Liver (tissue), 9 donors: ENCODE measurements around the gene NIBAN1. TPM values are rescaled to one million over a fixed set of nuclear protein-coding genes. Genes with fewer than 3 reads are reported as not detected.

Experiments
- DNase-seq: peaks from one replicate; pipeline ENCODE4 v3.0.0-alpha.2; 2017; ENCODE audit warnings: low spot score
- H3K27ac ChIP-seq, 2 donors: one replicate each; pipeline ENCODE4 v1.7.0; 2013; ENCODE audit warnings: inconsistent platforms in 2 of 2, low read length in 2 of 2, control low read depth in 1 of 2, low read depth in 1 of 2, mild to moderate bottlenecking in 1 of 2
- H3K27me3 ChIP-seq, 4 donors: one replicate each; pipeline versions ENCODE4 v1.6.1 to v1.7.0; 2013; ENCODE audit warnings: low read length in 3 of 4, inconsistent platforms in 1 of 4, mild to moderate bottlenecking in 1 of 4, moderate library complexity in 1 of 4; ENCODE audit not compliant: control insufficient read depth in 4 of 4, insufficient read depth in 4 of 4
- H3K36me3 ChIP-seq, 4 donors: one replicate each; pipeline versions ENCODE4 v1.6.1 to v1.7.0; 2013; ENCODE audit warnings: low read length in 3 of 4, mild to moderate bottlenecking in 3 of 4, low read depth in 1 of 4, moderate library complexity in 1 of 4; ENCODE audit not compliant: control insufficient read depth in 4 of 4, insufficient read depth in 3 of 4
- H3K4me1 ChIP-seq, 4 donors: one replicate each; pipeline versions ENCODE4 v1.6.1 to v1.7.0; 2013; ENCODE audit warnings: low read length in 3 of 4, mild to moderate bottlenecking in 3 of 4, moderate library complexity in 1 of 4; ENCODE audit not compliant: control insufficient read depth in 4 of 4, insufficient read depth in 4 of 4
- H3K4me3 ChIP-seq, 3 donors: one replicate each; pipeline versions ENCODE4 v1.6.1 to v1.7.0; 2013; ENCODE audit warnings: low read length in 3 of 3, control low read depth in 1 of 3, low read depth in 1 of 3, mild to moderate bottlenecking in 1 of 3
- H3K9ac ChIP-seq, 2 donors: one replicate each; pipeline ENCODE4 v1.7.0; 2013; ENCODE audit warnings: low read length in 2 of 2, mild to moderate bottlenecking in 2 of 2, moderate library complexity in 2 of 2, control low read depth in 1 of 2, low read depth in 1 of 2
- H3K9me3 ChIP-seq, 4 donors: one replicate each; pipeline versions ENCODE4 v1.6.1 to v1.7.0; 2013; ENCODE audit warnings: low read length in 3 of 4; ENCODE audit not compliant: control insufficient read depth in 4 of 4
- EGR1 ChIP-seq, 2 donors: IDR thresholded peaks; 2 replicates each; pipeline ENCODE4 v1.6.1; 2016 to 2018; ENCODE audit warnings: antibody characterized with exemption in 2 of 2, low read depth in 2 of 2
- FOXA1 ChIP-seq: IDR thresholded peaks from 2 replicates; pipeline ENCODE4 v1.6.1; 2016; ENCODE audit warnings: antibody characterized with exemption
- FOXA2 ChIP-seq: IDR thresholded peaks from 2 replicates; pipeline ENCODE4 v1.6.1; 2016; ENCODE audit warnings: antibody characterized with exemption
- GABPA ChIP-seq, 2 donors: IDR thresholded peaks in 1 of 2; conservative IDR thresholded peaks in 1 of 2; 2 replicates each; pipeline ENCODE4 v1.6.1; 2016; ENCODE audit warnings: antibody characterized with exemption in 2 of 2, mild to moderate bottlenecking in 1 of 2, moderate library complexity in 1 of 2
- HNF4A ChIP-seq, 2 donors: conservative IDR thresholded peaks; 2 replicates each; pipeline ENCODE4 v1.6.1; 2016; ENCODE audit warnings: antibody characterized with exemption in 2 of 2, mild to moderate bottlenecking in 2 of 2
- HNF4G ChIP-seq: IDR thresholded peaks from 2 replicates; pipeline ENCODE4 v1.6.1; 2016; ENCODE audit warnings: antibody characterized with exemption
- JUND ChIP-seq, 2 donors: IDR thresholded peaks; 2 replicates each; pipeline ENCODE4 v1.6.1; 2016; ENCODE audit warnings: antibody characterized with exemption in 2 of 2
- MAX ChIP-seq: IDR thresholded peaks from 2 replicates; pipeline ENCODE4 v1.6.1; 2016; ENCODE audit warnings: antibody characterized with exemption
- NR2F2 ChIP-seq: IDR thresholded peaks from 2 replicates; pipeline ENCODE4 v1.6.1; 2016; ENCODE audit warnings: antibody characterized with exemption
- RAD21 ChIP-seq, 2 donors: IDR thresholded peaks; 2 replicates each; pipeline ENCODE4 v1.6.1; 2016; ENCODE audit warnings: antibody characterized with exemption in 2 of 2, mild to moderate bottlenecking in 2 of 2
- RXRA ChIP-seq, 2 donors: IDR thresholded peaks; 2 replicates each; pipeline ENCODE4 v1.6.1; 2017 to 2018; ENCODE audit warnings: antibody characterized with exemption in 2 of 2, mild to moderate bottlenecking in 1 of 2
- SP1 ChIP-seq: IDR thresholded peaks from 2 replicates; pipeline ENCODE4 v1.6.1; 2018; ENCODE audit warnings: antibody characterized with exemption, mild to moderate bottlenecking
- TAF1 ChIP-seq: conservative IDR thresholded peaks from 2 replicates; pipeline ENCODE4 v1.6.1; 2016; ENCODE audit warnings: antibody characterized with exemption, mild to moderate bottlenecking
- YY1 ChIP-seq: IDR thresholded peaks from 2 replicates; pipeline ENCODE4 v1.6.1; 2016; ENCODE audit warnings: antibody characterized with exemption, mild to moderate bottlenecking
- WGBS: extraction: QIAGEN DNeasy Blood & Tissue Kit; methylation state at CpG from one replicate; pipeline ENCODE4 v1.1.7; 2013; 5-methylcytosine and 5-hydroxymethylcytosine counted together
- polyA plus RNA-seq, 2 donors: library from polyadenylated mRNA; stranded (reverse) in 1 of 2; unstranded in 1 of 2; fragments of 200-250 nt in 1 of 2; fragments of >200 nt in 1 of 2; fragmentation: Nextera tagmentation in 1 of 2; extraction: Ambion mirVana in 1 of 2; gene quantifications; one replicate each; pipeline versions ENCODE4 v1.2.1 to v1.2.3, GENCODE V29; 2013 to 2015
- total RNA-seq, 2 donors: library from RNA; depleted of rRNA; stranded (reverse); fragments of >200 nt; gene quantifications; one replicate each; pipeline ENCODE4 v1.2.3, GENCODE V29; 2014
- TF ChIP-seq, protein P1 (sequence below): IDR thresholded peaks from 2 replicates; pipeline ENCODE4 v1.6.1; 2016; ENCODE audit warnings: antibody characterized with exemption
- TF ChIP-seq, protein P2 (sequence below): IDR thresholded peaks from 2 replicates; pipeline ENCODE4 v1.6.1; 2016; ENCODE audit warnings: antibody characterized with exemption, mild to moderate bottlenecking
- TF ChIP-seq, protein P3 (sequence below): fragments of 150-350 bp; IDR thresholded peaks from 2 replicates; pipeline ENCODE4 v1.5.1; 2017; ENCODE audit warnings: improper control_type of control experiment, low read depth, low read length; ENCODE audit not compliant: missing input control
- TF ChIP-seq, protein P4 (sequence below): IDR thresholded peaks from 2 replicates; pipeline ENCODE4 v1.6.1; 2016; ENCODE audit warnings: antibody characterized with exemption
- donor health status: healthy.
- donor health status: healthy.
- donor health status: healthy.
- donor health status: healthy.
- donor health status: healthy.

NIBAN1 gene
- total and polyA plus RNA-seq, 4 donors: 0.50 to 5.5 (median 2.8) TPM

- WGBS: 74% methylated on average over 4 of the region's 4 CpGs
- H3K4me3 ChIP-seq: peak overlapping the region in 1 of 3 donors; percentile 64
- H3K36me3 ChIP-seq: no peaks in the 10 kb centered on the region
- H3K27ac ChIP-seq: no peak overlapping the region
- H3K9ac ChIP-seq: no peak overlapping the region
- H3K27me3 ChIP-seq: peaks cover 0 to 2% (median 0%) of the 10 kb centered on the region in 4 donors
- DNase-seq: no peak
- peaks cover 11 to 21% (median 19%) of the 10 kb centered on the region in 4 donors for H3K4me1 ChIP-seq
- no peaks in the 10 kb centered on the region for H3K9me3 ChIP-seq
- TF ChIP-seq, protein P1, sequence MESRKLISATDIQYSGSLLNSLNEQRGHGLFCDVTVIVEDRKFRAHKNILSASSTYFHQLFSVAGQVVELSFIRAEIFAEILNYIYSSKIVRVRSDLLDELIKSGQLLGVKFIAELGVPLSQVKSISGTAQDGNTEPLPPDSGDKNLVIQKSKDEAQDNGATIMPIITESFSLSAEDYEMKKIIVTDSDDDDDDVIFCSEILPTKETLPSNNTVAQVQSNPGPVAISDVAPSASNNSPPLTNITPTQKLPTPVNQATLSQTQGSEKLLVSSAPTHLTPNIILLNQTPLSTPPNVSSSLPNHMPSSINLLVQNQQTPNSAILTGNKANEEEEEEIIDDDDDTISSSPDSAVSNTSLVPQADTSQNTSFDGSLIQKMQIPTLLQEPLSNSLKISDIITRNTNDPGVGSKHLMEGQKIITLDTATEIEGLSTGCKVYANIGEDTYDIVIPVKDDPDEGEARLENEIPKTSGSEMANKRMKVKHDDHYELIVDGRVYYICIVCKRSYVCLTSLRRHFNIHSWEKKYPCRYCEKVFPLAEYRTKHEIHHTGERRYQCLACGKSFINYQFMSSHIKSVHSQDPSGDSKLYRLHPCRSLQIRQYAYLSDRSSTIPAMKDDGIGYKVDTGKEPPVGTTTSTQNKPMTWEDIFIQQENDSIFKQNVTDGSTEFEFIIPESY: no peak
- TF ChIP-seq EGR1 (IDR thresholded peaks at IDR 0.05; ENCODE audit: low read depth in 2 of 2): no peak
- TF ChIP-seq HNF4G: no peak
- no peak for TF ChIP-seq HNF4A (conservative IDR thresholded peaks at IDR 0.05)
- no peak for TF ChIP-seq FOXA1
- no peak for TF ChIP-seq FOXA2
- TF ChIP-seq NR2F2: no peak
- TF ChIP-seq SP1: no peak
- TF ChIP-seq, protein P2, sequence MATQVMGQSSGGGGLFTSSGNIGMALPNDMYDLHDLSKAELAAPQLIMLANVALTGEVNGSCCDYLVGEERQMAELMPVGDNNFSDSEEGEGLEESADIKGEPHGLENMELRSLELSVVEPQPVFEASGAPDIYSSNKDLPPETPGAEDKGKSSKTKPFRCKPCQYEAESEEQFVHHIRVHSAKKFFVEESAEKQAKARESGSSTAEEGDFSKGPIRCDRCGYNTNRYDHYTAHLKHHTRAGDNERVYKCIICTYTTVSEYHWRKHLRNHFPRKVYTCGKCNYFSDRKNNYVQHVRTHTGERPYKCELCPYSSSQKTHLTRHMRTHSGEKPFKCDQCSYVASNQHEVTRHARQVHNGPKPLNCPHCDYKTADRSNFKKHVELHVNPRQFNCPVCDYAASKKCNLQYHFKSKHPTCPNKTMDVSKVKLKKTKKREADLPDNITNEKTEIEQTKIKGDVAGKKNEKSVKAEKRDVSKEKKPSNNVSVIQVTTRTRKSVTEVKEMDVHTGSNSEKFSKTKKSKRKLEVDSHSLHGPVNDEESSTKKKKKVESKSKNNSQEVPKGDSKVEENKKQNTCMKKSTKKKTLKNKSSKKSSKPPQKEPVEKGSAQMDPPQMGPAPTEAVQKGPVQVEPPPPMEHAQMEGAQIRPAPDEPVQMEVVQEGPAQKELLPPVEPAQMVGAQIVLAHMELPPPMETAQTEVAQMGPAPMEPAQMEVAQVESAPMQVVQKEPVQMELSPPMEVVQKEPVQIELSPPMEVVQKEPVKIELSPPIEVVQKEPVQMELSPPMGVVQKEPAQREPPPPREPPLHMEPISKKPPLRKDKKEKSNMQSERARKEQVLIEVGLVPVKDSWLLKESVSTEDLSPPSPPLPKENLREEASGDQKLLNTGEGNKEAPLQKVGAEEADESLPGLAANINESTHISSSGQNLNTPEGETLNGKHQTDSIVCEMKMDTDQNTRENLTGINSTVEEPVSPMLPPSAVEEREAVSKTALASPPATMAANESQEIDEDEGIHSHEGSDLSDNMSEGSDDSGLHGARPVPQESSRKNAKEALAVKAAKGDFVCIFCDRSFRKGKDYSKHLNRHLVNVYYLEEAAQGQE: no peak
- TF ChIP-seq YY1: no peak
- TF ChIP-seq RAD21 (IDR thresholded peaks at IDR 0.05): no peak
- TF ChIP-seq, protein P3, sequence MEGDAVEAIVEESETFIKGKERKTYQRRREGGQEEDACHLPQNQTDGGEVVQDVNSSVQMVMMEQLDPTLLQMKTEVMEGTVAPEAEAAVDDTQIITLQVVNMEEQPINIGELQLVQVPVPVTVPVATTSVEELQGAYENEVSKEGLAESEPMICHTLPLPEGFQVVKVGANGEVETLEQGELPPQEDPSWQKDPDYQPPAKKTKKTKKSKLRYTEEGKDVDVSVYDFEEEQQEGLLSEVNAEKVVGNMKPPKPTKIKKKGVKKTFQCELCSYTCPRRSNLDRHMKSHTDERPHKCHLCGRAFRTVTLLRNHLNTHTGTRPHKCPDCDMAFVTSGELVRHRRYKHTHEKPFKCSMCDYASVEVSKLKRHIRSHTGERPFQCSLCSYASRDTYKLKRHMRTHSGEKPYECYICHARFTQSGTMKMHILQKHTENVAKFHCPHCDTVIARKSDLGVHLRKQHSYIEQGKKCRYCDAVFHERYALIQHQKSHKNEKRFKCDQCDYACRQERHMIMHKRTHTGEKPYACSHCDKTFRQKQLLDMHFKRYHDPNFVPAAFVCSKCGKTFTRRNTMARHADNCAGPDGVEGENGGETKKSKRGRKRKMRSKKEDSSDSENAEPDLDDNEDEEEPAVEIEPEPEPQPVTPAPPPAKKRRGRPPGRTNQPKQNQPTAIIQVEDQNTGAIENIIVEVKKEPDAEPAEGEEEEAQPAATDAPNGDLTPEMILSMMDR: no peak
- TF ChIP-seq GABPA (IDR thresholded peaks at IDR 0.05 in 1 of 2, conservative IDR thresholded peaks at IDR 0.05 in 1 of 2): no peak
- TF ChIP-seq, protein P4, sequence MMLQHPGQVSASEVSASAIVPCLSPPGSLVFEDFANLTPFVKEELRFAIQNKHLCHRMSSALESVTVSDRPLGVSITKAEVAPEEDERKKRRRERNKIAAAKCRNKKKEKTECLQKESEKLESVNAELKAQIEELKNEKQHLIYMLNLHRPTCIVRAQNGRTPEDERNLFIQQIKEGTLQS: no peak
- no peak for TF ChIP-seq JUND (IDR thresholded peaks at IDR 0.05)
- no peak for TF ChIP-seq MAX
- no peak for TF ChIP-seq RXRA (IDR thresholded peaks at IDR 0.05)
- no peak for TF ChIP-seq TAF1
Observed at GRCh38 chr1:184972315-184973055, 1.8 kb downstream of the NIBAN1 start.
